Spleen (tissue), 7 donors: ENCODE results near the gene PRND.

Source experiments
- POLR2AphosphoS5 ChIP-seq, 3 donors: sonication (generic); formaldehyde crosslinking; IDR thresholded peaks; one replicate each; pipeline ENCODE4 v1.5.1; 2017; ENCODE audit warnings: antibody characterized with exemption in 3 of 3
- TF ChIP-seq, protein P1 (sequence below), 11 experiments: fragments of 200-600 bp in 7 of 11; fragments of 450-650 bp in 4 of 11; sonication (generic) in 4 of 11; IDR thresholded peaks in 8 of 11; conservative IDR thresholded peaks in 3 of 11; 1 replicate in 7 of 11; 2 replicates in 4 of 11; pipeline versions ENCODE4 v1.4.0 to v1.8.0; 2016 to 2021; ENCODE audit warnings: antibody characterized with exemption in 11 of 11, inconsistent platforms in 4 of 11, mild to moderate bottlenecking in 1 of 11
- donor health status: DM: no; HTN: no; CAD: no; lungs with moderate emphysema.
- donor health status: DM: no; HTN: no; CAD: no.
- donor health status: DM: no; HTN: no; CAD: no.

- no peak for TF ChIP-seq POLR2AphosphoS5 (IDR thresholded peaks at IDR 0.05)
- TF ChIP-seq, protein P1, sequence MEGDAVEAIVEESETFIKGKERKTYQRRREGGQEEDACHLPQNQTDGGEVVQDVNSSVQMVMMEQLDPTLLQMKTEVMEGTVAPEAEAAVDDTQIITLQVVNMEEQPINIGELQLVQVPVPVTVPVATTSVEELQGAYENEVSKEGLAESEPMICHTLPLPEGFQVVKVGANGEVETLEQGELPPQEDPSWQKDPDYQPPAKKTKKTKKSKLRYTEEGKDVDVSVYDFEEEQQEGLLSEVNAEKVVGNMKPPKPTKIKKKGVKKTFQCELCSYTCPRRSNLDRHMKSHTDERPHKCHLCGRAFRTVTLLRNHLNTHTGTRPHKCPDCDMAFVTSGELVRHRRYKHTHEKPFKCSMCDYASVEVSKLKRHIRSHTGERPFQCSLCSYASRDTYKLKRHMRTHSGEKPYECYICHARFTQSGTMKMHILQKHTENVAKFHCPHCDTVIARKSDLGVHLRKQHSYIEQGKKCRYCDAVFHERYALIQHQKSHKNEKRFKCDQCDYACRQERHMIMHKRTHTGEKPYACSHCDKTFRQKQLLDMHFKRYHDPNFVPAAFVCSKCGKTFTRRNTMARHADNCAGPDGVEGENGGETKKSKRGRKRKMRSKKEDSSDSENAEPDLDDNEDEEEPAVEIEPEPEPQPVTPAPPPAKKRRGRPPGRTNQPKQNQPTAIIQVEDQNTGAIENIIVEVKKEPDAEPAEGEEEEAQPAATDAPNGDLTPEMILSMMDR (IDR thresholded peaks at IDR 0.05 in 8 of 11, conservative IDR thresholded peaks at IDR 0.05 in 3 of 11): no peak
These were observed 42.2 kb downstream of the PRND start for GRCh38 chr20:4763723-4764510.
